HG02798 (cell line): ENCODE data around the gene PROX1.
A peak's percentile ranks its signal among the peaks of the same experiment; 100 is the strongest.

ENCODE experiments used
- ATAC-seq: cut with Tn5 transposase; IDR thresholded peaks from one replicate; pipeline ENCODE4 v1.9.1; 2021; ENCODE audit warnings: mild to moderate bottlenecking; ENCODE audit not compliant: unreplicated experiment, poor library complexity

Gene PROX1

GRCh38 chr1:214018386-214019268 lies 30.9 kb downstream of the PROX1 start:
- ATAC-seq: peak; percentile 71

DNA sequence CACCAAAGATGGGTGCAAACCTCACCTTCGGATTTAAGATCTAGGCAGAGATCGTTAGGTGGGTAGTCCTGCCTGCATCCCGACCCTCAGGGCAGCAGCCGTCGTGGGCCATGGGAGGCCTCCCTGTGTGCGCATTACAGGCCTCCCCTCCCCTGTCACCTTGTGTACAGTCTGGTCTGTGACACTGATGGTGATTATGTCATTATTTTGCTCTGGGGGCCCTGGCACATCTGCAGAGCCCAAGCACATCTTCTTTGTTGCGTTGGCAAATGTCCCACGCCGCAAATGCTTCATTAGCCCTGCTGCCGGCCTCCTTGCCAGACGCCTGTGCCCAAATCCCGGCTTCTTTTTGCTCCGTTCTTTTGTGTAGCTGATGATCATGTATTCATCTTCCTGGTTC lies 31.7 kb downstream of the PROX1 start:
- no peak for ATAC-seq

DNA sequence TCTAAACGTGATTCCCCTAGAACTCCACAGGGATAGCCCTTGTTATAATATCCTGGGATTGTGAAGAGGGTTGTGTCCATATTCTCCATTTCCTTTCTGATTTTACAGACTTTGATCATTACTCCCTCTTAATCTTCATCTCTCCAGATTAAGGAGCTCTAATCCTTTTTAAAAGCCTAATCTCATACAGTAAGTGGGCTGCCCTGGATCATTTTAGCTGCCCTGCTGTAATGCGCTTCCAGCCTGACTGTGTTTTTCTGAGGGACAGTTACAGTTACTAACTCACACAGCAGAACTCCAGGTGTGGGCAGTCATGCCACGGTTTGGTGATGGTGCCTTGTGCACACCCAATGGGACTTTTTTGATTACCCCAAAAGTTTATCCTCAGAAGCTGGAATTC lies 33.5 kb downstream of the PROX1 start:
- ATAC-seq: no peak

DNA sequence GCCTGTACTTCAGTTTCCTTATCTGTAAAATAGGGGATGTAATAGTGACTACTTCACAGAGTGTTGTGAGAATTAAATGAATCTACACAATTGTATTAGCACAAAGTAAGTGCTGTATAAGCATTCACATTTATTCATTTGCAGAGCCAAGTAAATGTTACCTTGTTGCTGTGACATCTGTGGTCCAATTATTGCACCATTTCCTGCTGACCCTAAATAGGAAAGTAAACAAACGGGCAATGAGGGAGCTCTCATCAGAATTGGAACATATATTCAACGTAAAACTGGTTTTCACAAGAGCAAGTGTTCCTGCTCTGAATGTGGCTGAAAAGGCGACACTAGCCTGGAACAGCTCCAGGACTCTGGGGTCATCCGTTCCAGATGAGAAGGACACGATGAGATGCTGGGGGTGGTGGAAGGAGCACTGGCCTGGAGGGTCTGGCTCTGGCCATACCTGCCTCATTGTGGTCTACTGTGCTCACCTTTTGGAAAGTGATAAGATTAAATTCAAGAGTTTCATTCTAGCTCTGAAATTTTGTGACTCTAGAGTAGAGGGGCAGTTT lies 34.5 kb downstream of the PROX1 start:
- no peak for ATAC-seq

DNA sequence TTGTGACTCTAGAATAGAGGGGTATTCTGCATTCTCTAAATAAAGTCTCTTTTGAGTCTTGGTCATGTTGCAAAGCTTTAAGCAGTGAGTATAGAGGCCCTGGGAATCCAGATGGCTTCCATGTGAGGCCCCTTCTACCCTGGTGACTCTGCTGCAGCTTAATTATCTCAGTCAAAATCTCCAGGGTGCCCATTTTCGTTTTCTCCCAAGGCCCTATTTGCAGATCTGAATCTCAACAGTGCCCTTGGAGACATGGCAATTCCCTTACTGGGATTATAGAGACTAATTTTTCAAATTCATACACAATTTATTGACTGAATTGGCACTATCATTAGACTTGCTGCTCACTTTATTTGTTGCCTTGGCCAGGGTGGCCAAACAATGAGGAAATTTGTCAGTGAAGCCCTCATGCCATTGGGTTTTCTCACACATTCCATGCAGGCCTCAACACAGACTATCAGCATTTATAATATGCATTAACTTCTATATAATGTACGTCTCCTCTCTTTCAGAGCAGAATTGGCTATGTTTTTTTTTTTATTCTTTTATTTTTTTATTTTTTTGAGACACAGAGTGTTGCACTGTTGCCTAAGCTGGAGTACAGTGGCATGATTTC lies 35.1 kb downstream of the PROX1 start:
- no peak for ATAC-seq

DNA sequence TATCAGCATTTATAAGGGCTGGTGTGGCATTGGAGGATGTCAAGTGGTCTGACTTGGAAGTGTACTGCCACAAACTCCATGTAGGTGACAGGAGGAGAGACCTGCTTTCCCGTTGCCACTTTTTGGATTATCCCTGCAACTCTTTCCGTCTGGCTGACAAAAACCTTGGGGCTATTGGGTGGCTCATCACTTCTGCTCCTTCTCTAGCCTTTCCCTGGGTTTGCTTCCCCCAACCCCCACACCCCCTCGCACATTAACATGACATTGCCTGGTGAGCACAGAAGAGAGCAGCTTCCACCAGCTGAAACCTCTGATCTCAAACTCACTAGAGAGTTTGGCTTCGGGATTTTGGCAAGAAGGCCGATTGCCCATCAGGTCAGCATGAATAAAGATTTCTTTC lies 39.2 kb downstream of the PROX1 start:
- ATAC-seq: no peak

- no peak for ATAC-seq
These were observed 39.7 kb downstream of the PROX1 start for GRCh38 chr1:214027498-214027897.

GRCh38 chr1:214028095-214028494 lies 40.3 kb downstream of the PROX1 start:
- ATAC-seq: no peak

- no peak for ATAC-seq
These were observed 41.1 kb downstream of the PROX1 start for GRCh38 chr1:214028649-214029406.

DNA sequence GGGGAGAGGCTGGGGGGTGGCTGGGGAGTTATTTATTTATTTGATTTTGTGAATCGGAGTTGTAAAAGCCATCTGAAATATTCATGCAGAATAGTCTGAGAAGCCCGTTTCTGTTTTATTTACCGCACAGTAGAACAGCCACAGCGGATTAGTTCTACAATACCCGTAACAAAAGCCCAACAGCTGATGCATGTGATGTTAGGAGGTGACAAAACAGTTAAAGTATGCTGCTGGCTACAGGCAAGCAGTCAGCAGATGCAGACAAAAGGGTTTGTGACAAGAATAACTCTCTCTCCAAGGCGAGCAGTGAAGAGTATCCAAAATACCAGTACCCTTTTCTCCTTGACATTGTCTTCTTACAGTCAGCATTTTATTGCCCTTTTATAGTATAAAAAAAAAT lies 42.0 kb downstream of the PROX1 start:
- ATAC-seq: no peak

DNA sequence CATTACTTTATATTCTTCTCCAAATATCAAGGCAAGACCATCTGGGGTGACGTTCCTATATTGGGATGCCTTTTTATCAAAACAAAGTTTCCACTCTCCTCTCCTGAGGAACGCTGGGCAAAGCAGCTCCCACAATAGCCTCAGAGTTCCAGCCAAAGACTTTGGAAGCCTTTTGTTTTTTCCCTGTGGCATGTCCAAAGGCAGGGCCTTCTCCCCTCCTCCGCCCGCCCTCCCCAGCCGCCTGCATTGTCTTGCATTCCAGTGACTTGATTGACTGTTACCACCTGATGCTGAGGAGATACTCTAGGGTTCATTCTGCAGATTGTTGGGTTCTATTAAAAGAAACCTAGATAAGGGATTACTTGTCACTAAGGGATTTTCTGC lies 43.5 kb downstream of the PROX1 start:
- no peak for ATAC-seq

GRCh38 chr1:214037468-214037867 lies 49.7 kb downstream of the PROX1 start:
- no peak for ATAC-seq

GRCh38 chr1:214039394-214040018 lies 51.7 kb downstream of the PROX1 start:
- no peak for ATAC-seq

GRCh38 chr1:214043167-214043566 lies 55.4 kb downstream of the PROX1 start:
- ATAC-seq: no peak

DNA sequence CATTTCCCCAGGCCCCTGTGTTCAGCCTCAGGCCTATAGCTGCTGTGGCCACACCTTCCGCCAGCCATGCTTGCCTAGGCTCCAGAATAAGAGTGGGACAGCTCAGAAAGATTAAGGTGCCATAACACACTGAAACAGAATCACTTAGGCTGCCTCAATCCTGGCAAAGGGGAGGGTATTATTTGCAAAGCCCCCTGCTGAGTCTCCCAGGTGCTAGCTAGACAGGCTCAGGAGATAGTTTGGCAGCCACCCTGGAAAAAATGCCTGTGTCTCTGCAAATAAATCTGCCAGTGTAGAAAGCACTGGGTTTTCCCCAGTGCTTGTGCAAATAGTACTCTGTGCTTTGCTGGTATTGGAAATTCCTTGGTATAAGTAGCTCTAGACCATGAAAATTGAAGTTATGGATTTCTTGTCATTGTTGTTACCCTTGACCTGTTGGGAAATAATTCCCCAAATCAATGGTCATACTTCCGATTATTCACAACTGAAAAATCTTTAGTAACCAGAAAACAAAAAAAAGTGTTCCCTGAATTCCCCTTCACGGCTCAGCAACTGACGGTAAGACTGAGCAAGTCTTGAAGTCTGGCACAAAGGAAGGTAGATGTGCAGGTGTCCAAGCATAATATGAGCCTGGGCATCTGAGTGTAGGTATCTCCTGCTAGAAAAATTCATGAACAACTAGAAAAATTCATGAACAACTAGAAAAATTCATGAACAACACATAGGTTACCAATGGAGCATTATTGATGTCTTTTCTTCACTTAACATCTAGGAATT lies 56.9 kb downstream of the PROX1 start:
- ATAC-seq: no peak

GRCh38 chr1:214050513-214051401 lies 63.0 kb downstream of the PROX1 start:
- ATAC-seq: no peak

DNA sequence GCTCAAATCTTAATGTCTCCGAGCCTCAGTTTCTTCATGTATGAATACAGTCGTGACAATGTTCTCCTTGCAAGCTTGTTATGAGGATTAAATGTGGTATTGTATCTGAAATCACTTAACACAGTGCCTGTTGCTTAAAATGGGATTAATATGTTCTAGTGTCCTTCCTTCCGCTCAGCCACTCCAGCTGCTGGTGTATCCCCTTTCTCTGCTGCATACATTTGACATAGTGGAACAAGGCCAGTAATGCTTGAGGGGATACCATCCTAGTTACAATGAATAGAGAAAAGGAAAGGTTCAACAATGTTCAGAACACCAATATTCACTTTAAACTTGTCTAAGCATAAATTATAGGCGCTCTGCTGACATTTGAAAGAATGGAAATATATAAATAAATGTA lies 64.0 kb downstream of the PROX1 start:
- no peak for ATAC-seq

GRCh38 chr1:214058076-214058475 lies 70.3 kb downstream of the PROX1 start:
- ATAC-seq: no peak

DNA sequence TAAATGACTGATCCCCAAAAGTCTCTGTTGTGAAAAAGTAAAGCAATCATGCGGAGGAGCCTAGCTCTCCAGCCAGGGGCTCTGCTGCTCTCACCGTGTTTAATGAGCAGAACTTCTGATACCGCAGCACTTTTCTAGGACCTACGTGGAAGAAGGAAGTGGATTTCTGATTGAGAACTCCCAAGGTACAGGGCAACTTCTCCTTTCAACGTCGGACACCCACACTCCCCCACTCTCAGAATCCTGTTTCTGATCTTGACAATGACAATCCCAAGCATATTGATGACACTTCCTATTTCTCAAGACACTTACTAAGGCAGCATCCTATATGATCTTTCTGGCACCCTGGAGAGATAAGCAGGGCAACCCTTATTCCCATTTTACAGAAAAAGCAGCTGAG lies 78.4 kb downstream of the PROX1 start:
- ATAC-seq: no peak
